HL-60/S4 treated with phorbol 12-myristate 13-acetate at 8.2 ng/mL for 4 days and 3 days (cell line): ENCODE results near the gene PPARGC1A.

Source experiments
- in situ Hi-C: fragments of 300-500 bp; cut with MboI; formaldehyde crosslinking; loops from 2 replicates; pipeline ENCODE4 v1.15.0; 2022; ENCODE audit warnings: low sequenced_read_pairs

PPARGC1A gene

GRCh38 chr4:23853986-23854660, 35.7 kb downstream of the PPARGC1A start:
- in situ Hi-C loops: no loop called here

DNA sequence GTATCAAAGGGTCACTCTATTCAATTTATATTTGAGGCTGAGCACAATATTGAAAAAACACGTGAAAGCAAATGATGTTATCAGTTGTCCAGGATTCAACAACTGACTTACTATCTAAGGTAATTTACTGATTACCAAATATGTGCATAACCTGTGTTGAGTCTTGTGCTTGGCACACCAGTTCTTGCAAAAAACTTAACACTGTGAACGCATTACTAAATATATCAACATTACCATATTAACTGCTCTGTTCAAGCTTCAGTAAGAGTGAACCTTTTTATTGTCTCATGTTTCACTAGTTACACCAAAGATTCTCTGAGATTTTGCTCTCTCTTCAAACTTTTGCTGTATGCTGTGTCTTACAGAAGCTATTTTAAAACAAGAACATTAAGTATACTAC, 38.4 kb downstream of the PPARGC1A start:
- in situ Hi-C loops: no loop called here

GRCh38 chr4:23847158-23847557, 42.7 kb downstream of the PPARGC1A start:
- in situ Hi-C loops: no loop called here

DNA sequence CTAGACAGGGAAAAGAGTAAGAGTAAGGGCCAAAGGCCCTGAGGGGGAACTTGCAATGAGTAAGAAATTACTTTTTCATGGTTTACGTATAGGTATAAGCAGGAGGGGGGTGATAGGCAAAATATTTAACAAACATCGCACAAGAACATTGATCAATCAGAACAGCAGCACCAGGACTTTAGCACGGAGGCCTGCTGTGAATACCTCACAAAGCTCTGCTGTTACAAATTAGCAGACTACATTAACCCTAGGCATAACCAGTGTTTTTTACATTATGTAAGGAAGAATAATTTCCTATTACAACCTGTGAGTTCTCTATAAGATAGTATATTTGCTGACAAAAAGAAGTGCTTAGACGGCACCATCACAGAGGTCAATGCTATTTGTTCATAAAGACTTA, 44.9 kb downstream of the PPARGC1A start:
- in situ Hi-C loops: no loop called here

DNA sequence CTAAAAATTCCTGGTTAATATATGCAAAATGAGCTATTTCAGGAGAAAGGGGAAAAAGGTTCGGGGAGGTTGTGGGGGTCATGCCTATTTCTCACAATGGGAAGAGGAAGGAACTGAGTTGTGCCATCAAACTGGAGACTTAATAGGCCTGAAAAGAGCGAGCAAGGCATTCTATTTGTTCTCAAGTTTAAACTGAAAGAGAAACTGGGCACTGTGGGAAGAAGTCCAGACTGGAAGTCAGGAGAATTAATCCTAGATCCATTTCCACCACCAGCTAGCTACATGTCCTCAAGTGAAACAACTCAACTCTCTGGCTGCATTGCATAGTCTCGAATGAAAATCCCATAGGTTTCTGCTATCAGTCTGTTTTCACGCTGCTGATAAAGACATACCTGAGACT, 50.6 kb downstream of the PPARGC1A start:
- in situ Hi-C loops: no loop called here

DNA sequence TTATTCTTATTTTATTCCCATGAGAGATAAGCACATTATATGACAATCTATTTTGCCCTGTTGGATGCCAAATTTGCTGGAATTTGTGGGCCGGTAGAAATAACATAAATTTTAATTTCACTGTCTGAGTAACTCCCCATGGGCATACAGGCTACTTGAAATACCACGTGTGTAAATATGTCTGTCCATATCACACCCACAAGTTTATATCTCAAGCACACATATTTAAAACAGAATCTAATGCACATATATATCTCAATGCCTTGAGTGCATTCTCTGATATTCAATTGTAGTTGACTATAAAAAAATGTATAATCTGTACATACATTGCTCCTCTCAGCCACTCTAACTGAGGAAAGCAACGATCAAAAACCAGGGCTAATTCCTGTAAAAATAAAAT, 51.2 kb downstream of the PPARGC1A start:
- in situ Hi-C loops: no loop called here

DNA sequence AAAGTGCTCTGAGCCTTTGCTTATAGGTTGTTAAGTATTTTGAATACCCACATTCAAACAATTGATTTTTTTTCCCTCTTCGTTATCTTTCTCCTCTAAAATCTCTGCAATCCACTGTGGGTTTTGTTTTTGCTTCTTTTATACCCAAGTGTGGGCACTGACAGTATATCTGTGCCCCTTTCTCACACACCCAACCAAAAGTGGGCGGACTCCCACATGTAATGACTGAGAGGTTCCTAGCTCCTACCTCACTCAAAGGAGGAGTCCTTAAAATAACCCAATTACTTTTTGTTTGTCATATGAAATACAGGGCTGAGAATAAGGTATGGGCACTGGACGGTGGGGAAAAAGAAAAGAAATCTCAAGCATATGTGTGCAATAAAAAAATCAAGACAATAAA, 51.7 kb downstream of the PPARGC1A start:
- in situ Hi-C loops: no loop called here

DNA sequence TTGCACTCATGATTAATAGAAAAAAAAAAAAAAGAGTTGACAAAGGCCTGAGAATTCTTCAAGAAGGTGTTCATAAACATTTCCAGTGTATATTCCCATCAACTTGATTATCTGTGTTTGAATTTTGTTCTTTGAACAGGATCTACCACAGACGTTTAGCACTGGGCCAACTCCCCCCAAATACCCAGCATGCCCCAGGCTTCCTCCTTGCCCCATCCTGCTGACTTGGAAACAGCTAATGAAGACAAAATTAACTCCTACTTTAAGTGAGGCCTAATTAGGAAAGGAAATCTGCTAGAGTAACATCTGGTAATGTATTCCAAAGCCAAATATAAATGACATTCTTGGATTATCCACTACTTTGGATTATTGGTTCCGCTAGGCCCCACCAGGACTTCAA, 52.5 kb downstream of the PPARGC1A start:
- in situ Hi-C loops: no loop called here

GRCh38 chr4:23835774-23836478, 53.9 kb downstream of the PPARGC1A start:
- in situ Hi-C loops: no loop called here

DNA sequence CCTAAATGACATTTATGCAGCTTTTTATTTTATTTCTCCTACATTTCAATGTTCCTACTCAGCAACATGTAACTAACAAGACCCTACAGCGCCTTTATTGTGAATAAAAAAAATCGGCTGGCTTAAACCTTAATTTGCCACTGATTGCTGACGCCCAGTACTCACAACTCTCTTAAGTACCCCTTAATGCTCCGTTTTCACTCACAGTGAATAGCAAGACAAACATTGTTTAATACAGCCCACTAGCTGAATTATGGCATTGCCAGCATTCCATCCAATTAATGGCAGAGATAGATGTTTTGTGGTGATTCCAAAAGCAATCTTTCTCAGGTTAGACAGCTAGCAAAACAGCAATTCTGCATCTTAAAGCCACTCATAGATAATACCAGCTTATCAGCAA, 61.1 kb downstream of the PPARGC1A start:
- in situ Hi-C loops: no loop called here

DNA sequence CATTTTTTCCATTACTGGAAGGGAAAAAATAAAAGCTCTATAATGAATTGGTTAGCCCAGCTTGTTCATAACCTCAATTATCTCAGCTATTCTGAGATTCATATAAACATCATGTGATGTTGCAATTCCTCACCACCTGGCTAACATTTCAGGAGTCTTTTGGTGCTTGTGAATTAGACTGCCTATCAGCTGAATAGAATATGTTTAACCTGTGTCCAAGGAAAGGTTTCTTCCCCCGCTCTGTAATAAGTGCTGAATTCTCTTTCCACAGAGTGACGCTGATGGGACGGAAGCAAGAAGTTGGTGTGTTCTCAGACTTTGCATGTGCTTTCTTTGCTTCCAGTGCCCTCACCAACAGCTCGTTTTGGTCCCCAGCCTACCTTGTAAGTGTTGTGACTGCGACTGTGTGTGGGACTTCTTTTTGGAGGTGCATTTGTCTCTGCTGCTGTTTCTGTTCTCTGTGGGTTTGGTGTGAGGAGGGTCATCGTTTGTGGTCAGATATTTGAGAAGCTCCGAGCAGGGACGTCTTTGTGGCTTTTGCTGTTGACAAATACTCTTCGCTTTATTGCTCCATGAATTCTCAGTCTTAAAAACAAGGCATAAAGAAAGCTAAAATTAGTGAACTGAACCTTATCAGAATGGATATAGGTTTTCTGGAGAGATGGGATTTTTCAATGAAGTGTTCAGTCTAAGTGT, 61.7 kb downstream of the PPARGC1A start:
- in situ Hi-C loops: no loop called here

- in situ Hi-C loops: no loop called here
These were observed 67.7 kb downstream of the PPARGC1A start for GRCh38 chr4:23822181-23822580.

DNA sequence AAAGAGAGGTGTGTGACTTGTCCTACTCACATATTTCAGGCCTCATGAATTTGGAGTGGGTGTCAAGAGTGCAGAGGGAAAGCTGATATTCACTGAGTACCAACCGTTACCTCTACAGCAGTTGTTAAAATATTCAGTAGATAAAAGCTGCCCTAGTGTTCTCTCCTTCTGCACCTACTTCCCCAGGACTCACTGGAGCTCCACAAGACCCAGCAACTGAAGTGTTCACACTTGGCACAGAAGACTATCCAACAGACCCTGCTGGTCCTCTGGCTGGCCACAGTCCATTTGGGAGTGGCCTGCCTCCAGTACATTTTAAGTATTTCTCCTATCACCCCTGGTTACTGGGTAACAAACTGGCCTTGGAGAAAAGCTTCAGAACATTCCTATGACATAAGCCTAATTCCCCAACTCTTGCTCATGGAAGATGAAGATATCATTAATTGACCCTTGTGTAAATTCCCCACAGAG, 70.8 kb downstream of the PPARGC1A start:
- in situ Hi-C loops: no loop called here

DNA sequence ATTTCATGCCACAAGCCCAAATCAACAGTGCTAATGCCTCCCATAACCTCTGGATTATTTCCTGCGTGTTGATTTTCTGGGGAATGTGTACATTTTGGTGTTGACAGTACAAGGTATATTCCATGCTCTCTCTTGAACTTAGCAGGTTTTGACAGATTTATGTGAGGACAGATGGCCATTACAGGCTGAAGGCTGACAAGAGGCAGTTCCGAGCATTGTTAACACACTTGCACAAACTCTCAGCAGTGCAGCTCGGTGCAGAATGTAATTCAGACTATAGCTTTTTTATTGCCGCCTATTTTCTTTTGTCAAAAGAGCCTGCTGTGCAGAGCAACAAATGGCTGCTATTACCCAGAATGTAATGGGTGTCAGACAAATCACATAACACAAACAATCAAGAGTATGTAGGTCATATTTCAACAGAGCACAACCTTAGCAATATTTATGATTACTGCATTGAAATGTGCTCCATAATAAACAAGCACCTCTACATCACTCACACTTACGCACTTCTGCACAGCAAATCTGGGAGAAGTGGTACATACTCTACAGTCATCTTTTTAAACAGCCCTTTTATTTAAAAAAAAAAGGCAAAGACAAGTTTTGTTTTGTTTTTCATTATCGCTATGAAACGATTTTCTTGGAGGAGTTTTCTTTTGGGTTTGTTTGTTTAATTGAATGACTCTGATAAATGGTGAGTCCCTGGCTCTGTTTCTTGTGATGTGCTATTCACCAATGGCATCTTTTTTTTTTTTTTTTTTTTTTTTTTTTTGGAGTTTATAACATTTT, 71.6 kb downstream of the PPARGC1A start:
- in situ Hi-C loops: no loop called here

DNA sequence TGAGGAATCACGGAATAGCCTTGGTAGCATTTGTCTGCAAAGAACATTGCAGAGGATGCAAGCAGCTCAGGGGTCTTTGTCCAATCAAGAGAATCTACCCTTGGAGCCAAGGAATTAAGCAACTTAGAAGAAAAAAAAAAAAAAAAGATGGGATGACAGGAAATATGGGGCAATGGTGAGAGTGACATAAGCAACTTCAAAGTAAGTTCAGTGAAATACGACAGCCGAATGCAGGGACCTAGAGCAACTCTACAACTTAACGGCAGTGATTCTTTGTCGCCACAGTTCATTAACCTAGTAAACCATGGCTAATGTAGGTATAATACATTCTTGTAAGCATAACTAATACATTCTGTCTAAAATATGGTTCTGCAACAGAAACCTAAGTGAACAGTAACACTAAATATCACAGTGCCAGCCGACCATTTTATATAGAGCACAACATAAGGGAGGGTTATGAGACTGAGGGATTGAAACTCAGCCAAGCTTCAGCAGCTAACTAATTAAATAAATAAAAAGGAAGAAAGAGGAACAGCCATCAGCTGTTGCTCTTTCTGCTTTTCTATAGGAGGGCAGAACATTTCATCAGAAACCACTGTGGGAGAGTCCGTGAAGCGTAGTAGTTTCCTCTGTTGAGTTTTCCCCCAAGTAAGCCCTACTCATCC, 74.7 kb downstream of the PPARGC1A start:
- in situ Hi-C loops: no loop called here

DNA sequence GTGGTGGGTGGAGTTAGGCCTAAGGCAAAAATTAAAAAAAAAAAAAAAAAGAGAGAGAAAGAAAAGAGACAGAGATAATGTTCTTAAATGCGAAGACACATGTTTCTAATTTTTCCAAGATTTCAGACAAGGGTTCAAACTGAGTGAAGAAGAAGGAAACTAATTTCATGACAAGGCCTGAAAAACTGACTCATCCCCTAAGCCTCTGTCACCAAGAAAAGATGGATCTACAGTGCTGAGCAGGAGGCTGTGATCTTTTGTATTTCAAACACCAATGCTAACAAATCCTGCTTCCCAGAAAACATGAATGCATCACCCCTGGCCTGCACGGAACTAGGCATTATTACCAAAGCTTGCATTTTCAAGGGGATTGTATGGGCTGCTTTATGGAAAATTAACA, 75.3 kb downstream of the PPARGC1A start:
- in situ Hi-C loops: no loop called here

DNA sequence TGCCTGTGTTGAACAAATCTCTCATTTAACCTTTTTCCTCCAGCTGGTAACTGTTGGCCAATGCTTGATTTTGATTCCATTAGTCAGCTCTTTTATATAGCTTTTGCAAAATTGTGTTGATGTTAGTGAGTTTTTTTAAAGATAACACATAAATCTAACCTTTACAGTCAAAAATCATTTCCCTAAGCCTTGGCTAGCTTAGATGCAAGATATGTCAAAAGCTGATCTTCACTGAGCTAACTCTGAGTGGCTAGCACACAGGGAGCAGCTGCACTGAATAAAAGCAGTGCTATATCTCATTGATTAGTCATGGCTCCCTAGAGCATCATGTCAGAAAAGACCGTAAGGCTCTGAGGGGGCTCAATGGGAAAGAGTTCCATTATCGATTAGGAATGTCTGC, 78.7 kb downstream of the PPARGC1A start:
- in situ Hi-C loops: no loop called here

DNA sequence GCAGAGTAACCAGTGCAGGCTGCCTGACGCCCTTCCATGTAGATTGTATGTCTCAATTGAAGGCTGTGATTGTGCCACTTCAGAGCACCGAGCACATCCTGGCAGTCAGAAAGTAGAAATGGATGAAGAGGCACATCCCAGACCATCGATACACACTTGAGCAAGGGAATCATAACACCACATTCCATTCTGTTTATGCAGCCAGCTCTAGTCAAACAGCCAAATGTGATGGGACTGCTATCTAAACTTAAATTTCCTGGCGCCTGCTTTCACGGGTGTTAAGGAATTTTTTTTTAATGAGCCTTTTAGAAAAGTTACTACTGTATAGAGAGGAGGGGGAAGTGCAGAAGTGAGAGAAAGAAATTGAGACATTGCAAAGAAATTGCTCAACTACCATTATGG, 84.4 kb downstream of the PPARGC1A start:
- in situ Hi-C loops: no loop called here

DNA sequence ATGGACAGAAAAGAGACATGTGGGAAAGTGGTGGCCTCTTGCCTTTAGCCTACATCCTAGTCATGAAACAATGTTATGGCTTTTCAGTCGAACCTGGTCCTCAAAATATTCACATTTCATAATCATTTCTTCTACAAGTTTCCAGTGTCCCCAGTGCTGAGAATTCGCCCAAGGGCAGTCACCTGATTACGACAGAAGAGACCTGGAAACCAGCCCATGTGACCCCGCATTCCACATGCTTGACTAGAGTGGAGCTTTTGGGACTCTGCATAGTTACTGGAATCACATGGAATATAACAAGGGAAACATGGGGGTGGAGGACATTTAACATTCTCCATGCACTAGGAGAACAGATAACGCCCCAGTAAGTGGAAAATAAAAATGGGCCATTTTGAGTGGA, 100.1 kb downstream of the PPARGC1A start:
- in situ Hi-C loops: no loop called here

- in situ Hi-C loops: no loop called here
These were observed 101.4 kb downstream of the PPARGC1A start for GRCh38 chr4:23788460-23788859.

GRCh38 chr4:23788027-23788426, 101.8 kb downstream of the PPARGC1A start:
- in situ Hi-C loops: no loop called here
